GM23248 (cell line): ENCODE results near the gene USP22.
"Not testable (repeated sequence)": the region's sequence is repeated elsewhere in the genome, so short reads cannot be mapped to it uniquely, and the experiment has no call there.

Experiments
- EZH2 ChIP-seq: fragments of 200-600 bp; sonication (generic); IDR thresholded peaks from 2 replicates; pipeline ENCODE4 v1.6.1; 2018; ENCODE audit warnings: antibody characterized with exemption, mild to moderate bottlenecking; ENCODE audit not compliant: insufficient read depth, poor library complexity, severe bottlenecking
- EZH2phosphoT487 ChIP-seq: fragments of 200-600 bp; sonication (generic); IDR thresholded peaks from 2 replicates; pipeline ENCODE4 v1.6.1; 2018; ENCODE audit warnings: antibody characterized with exemption, moderate library complexity, mild to moderate bottlenecking, low read depth; ENCODE audit not compliant: insufficient read depth

DNA sequence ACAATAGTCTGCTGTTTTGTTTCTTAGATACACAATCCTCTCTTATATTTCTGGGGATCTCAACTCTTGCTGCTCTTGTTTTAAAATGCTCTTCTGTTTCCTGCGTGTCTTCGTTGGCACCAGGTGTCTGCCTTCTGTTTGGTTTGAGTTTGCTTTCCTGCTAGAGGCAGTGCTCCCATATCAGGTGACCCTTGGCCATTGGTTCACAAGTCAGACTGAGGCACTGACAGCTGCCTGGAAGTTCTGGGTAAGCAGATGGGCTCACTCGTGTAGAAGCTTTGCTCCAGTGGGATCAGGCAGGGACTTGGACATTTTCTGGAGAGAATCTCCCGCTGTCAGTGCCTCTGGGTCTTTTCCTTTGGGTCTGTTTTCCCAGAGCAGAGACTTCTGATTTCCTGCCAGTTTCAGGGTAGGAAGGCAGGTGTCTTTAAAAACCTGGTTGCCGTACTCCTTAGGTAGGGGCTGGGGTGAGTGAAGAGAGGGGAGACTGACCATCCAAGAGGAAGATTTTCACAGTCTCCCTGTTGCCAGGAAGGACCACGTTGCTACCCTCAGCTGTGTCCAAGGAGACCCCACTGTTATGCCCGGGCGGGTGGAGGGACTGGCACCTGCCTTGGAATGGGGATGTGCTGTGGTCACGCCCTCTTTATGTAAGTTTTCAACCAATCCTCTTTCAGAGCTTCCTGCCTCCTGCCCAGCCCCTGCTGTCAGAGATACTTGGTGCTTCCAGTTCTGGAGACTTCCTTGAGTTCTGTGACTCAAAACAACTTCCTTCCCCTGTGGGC, 63.6 kb downstream of the USP22 start:
- not testable (repeated sequence) for TF ChIP-seq EZH2phosphoT487, EZH2
